Smooth muscle cell (in vitro differentiated cells): ENCODE results near the gene LBHD2. TPM values are rescaled to one million over a fixed set of nuclear protein-coding genes. Genes with fewer than 3 reads are reported as not detected.

Experiments used
- DNase-seq: peaks from one replicate; lab custom pipeline; 2025; ENCODE audit not compliant: unreplicated experiment; lab: John Stamatoyannopoulos, UW
- H2AFZ ChIP-seq: fragments of 200-600 bp; sonication (generic); 2 replicates; pipeline ENCODE4 v1.6.0; 2016; ENCODE audit warnings: antibody characterized with exemption, low read depth, mild to moderate bottlenecking
- H3F3A ChIP-seq: fragments of 200-600 bp; sonication (generic); 2 replicates; pipeline ENCODE4 v1.6.0; 2017; ENCODE audit warnings: antibody characterized with exemption, low read depth
- H3K27ac ChIP-seq: fragments of 200-600 bp; sonication (generic); 2 replicates; pipeline ENCODE4 v1.5.1; 2016; ENCODE audit warnings: low read depth, mild to moderate bottlenecking
- H3K27me3 ChIP-seq: fragments of 200-600 bp; sonication (generic); 2 replicates; pipeline ENCODE4 v1.6.1; 2016; ENCODE audit warnings: low read depth, mild to moderate bottlenecking
- H3K36me3 ChIP-seq: fragments of 200-600 bp; sonication (generic); 2 replicates; pipeline ENCODE4 v1.5.1; 2016; ENCODE audit warnings: low read depth
- H3K4me1 ChIP-seq: fragments of 200-600 bp; sonication (generic); 2 replicates; pipeline ENCODE4 v1.5.1; 2016; ENCODE audit warnings: low read depth
- H3K4me2 ChIP-seq: fragments of 200-600 bp; sonication (generic); 2 replicates; pipeline ENCODE4 v1.6.0; 2016; ENCODE audit warnings: mild to moderate bottlenecking
- H3K4me3 ChIP-seq: fragments of 200-600 bp; sonication (generic); 2 replicates; pipeline ENCODE4 v1.5.1; 2016; ENCODE audit warnings: mild to moderate bottlenecking
- H3K79me2 ChIP-seq: fragments of 200-600 bp; sonication (generic); 2 replicates; pipeline ENCODE4 v1.6.0; 2016; ENCODE audit warnings: low read depth, mild to moderate bottlenecking
- H3K9ac ChIP-seq: fragments of 200-600 bp; sonication (generic); 2 replicates; pipeline ENCODE4 v1.6.0; 2016; ENCODE audit warnings: low read depth
- H3K9me3 ChIP-seq: fragments of 200-600 bp; sonication (generic); replicated peaks from 2 replicates; pipeline ENCODE4 v1.5.1; 2016; ENCODE audit warnings: low read depth
- H4K20me1 ChIP-seq: fragments of 200-600 bp; sonication (generic); 2 replicates; pipeline ENCODE4 v1.6.0; 2016; ENCODE audit warnings: low read depth
- WGBS: methylation state at CpG from one replicate; pipeline ENCODE4 v1.1.7; 2016; ENCODE audit warnings: low lambda C conversion rate; 5-methylcytosine and 5-hydroxymethylcytosine counted together
- polyA plus RNA-seq: library from polyadenylated mRNA; unstranded; fragments of >200 nt; fragmentation: Nextera tagmentation; extraction: Ambion mirVana; gene quantifications from 2 replicates; pipeline ENCODE4 v1.2.1, GENCODE V29; 2016
- total RNA-seq: library from RNA; depleted of rRNA; stranded (reverse); fragments of >200 nt; gene quantifications from 2 replicates; pipeline ENCODE4 v1.2.3, GENCODE V29; 2014
- TF ChIP-seq, protein P1 (sequence below): fragments of 200-600 bp; sonication (generic); IDR thresholded peaks from 2 replicates; pipeline ENCODE4 v1.5.1; 2017; ENCODE audit warnings: borderline replicate concordance, mild to moderate bottlenecking, antibody characterized with exemption; ENCODE audit not compliant: insufficient read depth, poor library complexity, severe bottlenecking

LBHD2 gene
- total and polyA plus RNA-seq, 2 experiments from 2014 or later: not detected

DNA sequence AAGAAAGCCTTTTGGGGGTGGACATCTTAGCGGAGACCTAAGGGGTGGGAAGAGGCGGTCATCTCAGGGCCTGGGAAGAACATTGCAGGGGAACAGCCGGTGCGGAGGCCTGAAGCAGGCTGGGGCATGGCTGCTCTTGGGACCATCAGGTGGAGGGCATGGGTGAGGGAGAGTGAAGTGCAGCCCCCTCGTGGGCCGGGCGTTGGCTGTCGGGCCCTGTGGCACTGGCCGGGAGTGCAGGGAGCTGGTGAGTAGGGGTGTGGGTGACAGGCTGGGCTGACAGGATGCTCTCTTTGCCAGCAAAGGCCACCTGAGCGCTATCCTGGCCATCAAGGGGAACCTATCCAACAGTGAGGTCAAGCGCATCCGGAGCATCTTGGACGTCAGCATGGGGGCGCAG, 50.9 kb downstream of the LBHD2 start:
- 96% methylated on average over 14 of the region's 14 CpGs for WGBS
- TF ChIP-seq, protein P1, sequence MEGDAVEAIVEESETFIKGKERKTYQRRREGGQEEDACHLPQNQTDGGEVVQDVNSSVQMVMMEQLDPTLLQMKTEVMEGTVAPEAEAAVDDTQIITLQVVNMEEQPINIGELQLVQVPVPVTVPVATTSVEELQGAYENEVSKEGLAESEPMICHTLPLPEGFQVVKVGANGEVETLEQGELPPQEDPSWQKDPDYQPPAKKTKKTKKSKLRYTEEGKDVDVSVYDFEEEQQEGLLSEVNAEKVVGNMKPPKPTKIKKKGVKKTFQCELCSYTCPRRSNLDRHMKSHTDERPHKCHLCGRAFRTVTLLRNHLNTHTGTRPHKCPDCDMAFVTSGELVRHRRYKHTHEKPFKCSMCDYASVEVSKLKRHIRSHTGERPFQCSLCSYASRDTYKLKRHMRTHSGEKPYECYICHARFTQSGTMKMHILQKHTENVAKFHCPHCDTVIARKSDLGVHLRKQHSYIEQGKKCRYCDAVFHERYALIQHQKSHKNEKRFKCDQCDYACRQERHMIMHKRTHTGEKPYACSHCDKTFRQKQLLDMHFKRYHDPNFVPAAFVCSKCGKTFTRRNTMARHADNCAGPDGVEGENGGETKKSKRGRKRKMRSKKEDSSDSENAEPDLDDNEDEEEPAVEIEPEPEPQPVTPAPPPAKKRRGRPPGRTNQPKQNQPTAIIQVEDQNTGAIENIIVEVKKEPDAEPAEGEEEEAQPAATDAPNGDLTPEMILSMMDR: no peak

GRCh38 chr14:103135333-103136260, 51.6 kb downstream of the LBHD2 start:
- peak overlapping the region; percentile 96 for H3K27ac ChIP-seq
- H3K9ac ChIP-seq: peak overlapping the region; percentile 58
- peaks cover 28% of the 10 kb centered on the region for H3F3A ChIP-seq
- H4K20me1 ChIP-seq: no peaks in the 10 kb centered on the region
- whole genome bisulfite sequencing: 91% methylated on average over 26 of the region's 26 CpGs
- H3K36me3 ChIP-seq: no peaks in the 10 kb centered on the region
- no peak for DNase-seq
- H3K9me3 ChIP-seq: no peaks in the 10 kb centered on the region
- H3K27me3 ChIP-seq: no peaks in the 10 kb centered on the region
- H2AFZ ChIP-seq: no peak overlapping the region
- H3K79me2 ChIP-seq: no peaks in the 10 kb centered on the region
- H3K4me3 ChIP-seq: no peak overlapping the region
- H3K4me1 ChIP-seq: peaks cover 25% of the 10 kb centered on the region
- H3K4me2 ChIP-seq: peak overlapping the region; percentile 73
- TF ChIP-seq, protein P1: no peak

More for the DNA sequence above, 50.9 kb downstream of the LBHD2 start:
- no peak overlapping the region for H3K27ac ChIP-seq
- H4K20me1 ChIP-seq: no peaks in the 10 kb centered on the region
- DNase-seq: no peak
- no peaks in the 10 kb centered on the region for H3K79me2 ChIP-seq
- no peak overlapping the region for H3K4me2 ChIP-seq
- peaks cover 28% of the 10 kb centered on the region for H3F3A ChIP-seq
- H3K4me1 ChIP-seq: peaks cover 24% of the 10 kb centered on the region
- H2AFZ ChIP-seq: no peak overlapping the region
- H3K27me3 ChIP-seq: no peaks in the 10 kb centered on the region
- H3K36me3 ChIP-seq: no peaks in the 10 kb centered on the region
- no peaks in the 10 kb centered on the region for H3K9me3 ChIP-seq
- no peak overlapping the region for H3K4me3 ChIP-seq
- H3K9ac ChIP-seq: no peak overlapping the region

DNA sequence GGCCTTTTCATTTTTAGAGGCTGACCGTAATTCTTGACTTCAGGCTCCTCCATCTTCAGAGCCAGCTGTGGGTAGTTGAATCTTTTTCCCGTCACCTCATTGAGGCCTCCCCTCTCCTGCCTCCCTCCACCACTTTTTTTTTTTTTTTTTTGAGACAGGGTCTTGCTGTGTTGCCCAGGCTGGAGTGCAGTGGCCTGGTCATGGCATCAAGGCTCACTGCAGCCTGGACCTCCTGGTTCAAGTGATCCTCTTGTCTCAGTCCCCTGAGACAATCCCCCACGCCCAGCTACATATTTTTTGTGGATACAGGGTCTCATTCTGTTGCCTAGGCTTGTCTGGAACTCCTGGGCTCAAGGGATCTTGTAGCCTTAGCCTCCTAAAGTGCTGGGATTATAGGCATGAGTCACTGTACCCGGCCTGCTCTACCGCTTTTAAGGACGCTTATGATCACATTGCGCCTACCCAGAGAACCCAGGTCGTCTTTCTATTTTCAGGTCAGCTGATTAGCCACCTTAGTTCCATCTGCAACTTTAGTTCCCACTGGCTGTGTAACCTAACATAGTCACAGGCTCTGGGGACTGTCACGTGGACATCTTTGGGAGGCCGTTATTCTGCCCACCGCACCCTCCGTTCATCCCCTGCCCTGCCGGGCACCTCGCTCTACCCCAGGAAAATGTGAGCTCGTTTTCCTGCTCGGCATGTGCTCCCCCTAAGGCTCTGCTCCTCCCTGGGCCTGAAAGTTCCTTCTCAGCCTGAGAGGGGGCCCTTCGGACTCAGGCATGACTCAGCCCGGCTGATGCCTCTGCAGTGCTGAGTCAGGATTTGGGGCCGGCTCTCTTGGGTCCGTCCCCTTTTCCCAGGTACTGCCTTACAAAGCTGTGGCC, 52.6 kb downstream of the LBHD2 start:
- no peaks in the 10 kb centered on the region for H3K79me2 ChIP-seq
- H3K9ac ChIP-seq: peak overlapping the region; percentile 84
- peaks cover 25% of the 10 kb centered on the region for H3K4me1 ChIP-seq
- H3K27me3 ChIP-seq: no peaks in the 10 kb centered on the region
- H3K4me2 ChIP-seq: peak overlapping the region; percentile 73
- peaks cover 28% of the 10 kb centered on the region for H3F3A ChIP-seq
- H4K20me1 ChIP-seq: no peaks in the 10 kb centered on the region
- H3K4me3 ChIP-seq: no peak overlapping the region
- peak overlapping the region; percentile 96 for H3K27ac ChIP-seq
- H3K36me3 ChIP-seq: no peaks in the 10 kb centered on the region
- no peaks in the 10 kb centered on the region for H3K9me3 ChIP-seq
- TF ChIP-seq, protein P1: no peak
- H2AFZ ChIP-seq: no peak overlapping the region
- no peak for DNase-seq
- WGBS: 19% methylated on average over 20 of the region's 20 CpGs
